ENCODE results near the gene NUP54. TPM values are rescaled to one million over a fixed set of nuclear protein-coding genes. Genes with fewer than 3 reads are reported as not detected.

NUP54 gene
- total and polyA plus RNA-seq, 2 of the 8 experiments (the other 6 are each of a cell fraction or from before 2014, with no cell fraction given): 51.4 to 103 TPM

DNA sequence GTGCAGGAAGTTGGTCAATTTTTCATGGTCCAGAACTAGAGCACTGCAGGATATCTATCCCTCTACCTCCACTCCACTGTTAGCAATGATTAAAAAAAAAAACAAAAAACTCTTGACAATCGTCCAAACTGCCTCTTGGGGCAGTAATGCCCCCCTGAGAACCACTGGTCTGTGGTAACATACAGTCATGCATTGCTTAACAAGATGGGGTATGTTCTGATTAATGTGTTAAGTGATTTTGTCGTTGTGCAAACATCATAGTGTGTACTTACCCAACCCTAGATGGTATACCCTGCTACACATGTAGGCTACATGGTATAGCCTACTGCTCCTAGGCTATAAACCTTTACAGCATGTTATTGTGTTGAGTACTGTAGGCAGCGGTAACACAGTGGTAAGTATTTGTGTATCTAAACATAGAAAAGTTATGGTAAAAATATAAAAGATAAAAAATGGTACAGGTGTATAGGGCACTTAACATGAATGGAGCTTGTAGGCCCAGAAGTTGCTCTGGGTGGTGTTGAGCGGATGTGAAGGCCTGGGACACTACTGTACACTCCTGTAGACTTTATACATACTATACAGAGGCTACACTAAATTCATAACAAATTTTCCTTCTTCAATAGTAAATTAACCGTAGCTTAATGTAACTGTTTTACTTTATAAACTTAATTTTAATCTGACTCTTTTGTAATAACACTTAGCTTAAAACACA, 39.6 kb downstream of the NUP54 start:
- 68% methylated on average over 5 of the region's 5 CpGs; no CpG with 5 or more reads in 1 of the 2 experiments for WGBS, 2 experiments (ENCODE audit: extremely low coverage in 1 of 2, insufficient coverage in 1 of 2, insufficient read length in 1 of 2, insufficient replicate concordance in 2 of 2, low coverage in 1 of 2, low lambda C conversion rate in 2 of 2, missing lambda C conversion rate in 1 of 2)
- Histone ChIP-seq H3K4ac (replicated peaks; ENCODE audit: insufficient read length, low read depth, low read length) (no peak overlapping the region), H3K14ac (ENCODE audit: insufficient read length) (no peak overlapping the region), H3K9me3 (ENCODE audit: insufficient read depth in 2 of 2, low read depth in 1 of 2, low read length in 1 of 2) (no peaks in the 10 kb centered on the region; a peak in 1 of 4 replicates), H3K4me2 (ENCODE audit: insufficient read depth in 1 of 2, low read depth in 2 of 2, low read length in 2 of 2) (no peak overlapping the region), H2AK5ac (ENCODE audit: low read depth, low read length) (no peak overlapping the region), H4K20me1 (replicated peaks in 1 of 2; ENCODE audit: control insufficient read depth in 1 of 2, insufficient read depth in 2 of 2, low read length in 2 of 2) (no peaks in the 10 kb centered on the region), H3K27ac (ENCODE audit: low read depth, low read length) (no peak overlapping the region), H2BK20ac (ENCODE audit: low read length) (no peak overlapping the region), H3K23ac (ENCODE audit: insufficient read length) (no peak overlapping the region), H2BK120ac (replicated peaks; ENCODE audit: low read depth, low read length) (no peak overlapping the region), H3K79me2 (ENCODE audit: control insufficient read depth in 1 of 2, insufficient read depth in 2 of 2, low read length in 2 of 2) (no peaks in the 10 kb centered on the region), H2BK12ac (ENCODE audit: low read depth, low read length) (no peak overlapping the region), H2AFZ (ENCODE audit: low read length) (no peak overlapping the region), H2BK15ac (ENCODE audit: low read length) (no peak overlapping the region), H3K36me3 (ENCODE audit: control insufficient read depth in 2 of 4, insufficient read depth in 4 of 4, low read length in 3 of 4) (peaks cover 0 to 9% (median 4%) of the 10 kb centered on the region in 4 experiments; a peak in 2 of 8 replicates), H3K56ac (replicated peaks; ENCODE audit: insufficient read length, low read depth, low read length) (no peak overlapping the region), H4K91ac (replicated peaks; ENCODE audit: insufficient read length, low read length) (no peak overlapping the region), H4K8ac (ENCODE audit: extremely low read depth, insufficient read depth, low read length) (no peak overlapping the region), H3K79me1 (ENCODE audit: low read depth, low read length) (no peaks in the 10 kb centered on the region), H3K9ac (replicated peaks in 1 of 4; ENCODE audit: extremely low read depth in 1 of 4, low read depth in 3 of 4, low read length in 3 of 4) (no peak overlapping the region), H3K4me1 (replicated peaks in 1 of 4; ENCODE audit: control insufficient read depth in 3 of 4, insufficient read depth in 4 of 4, low read length in 3 of 4) (no peaks in the 10 kb centered on the region), H3K27me3 (replicated peaks in 1 of 4; ENCODE audit: control insufficient read depth in 3 of 4, extremely low read depth in 1 of 4, insufficient read depth in 3 of 4, low read length in 3 of 4) (peaks cover 0 to 2% (median 1%) of the 10 kb centered on the region in 4 experiments; a peak in 3 of 7 replicates), H3K18ac (ENCODE audit: extremely low read depth, low read length) (no peak overlapping the region), H3K4me3 (ENCODE audit: extremely low read depth in 1 of 4, insufficient read depth in 2 of 4, low read depth in 3 of 4, low read length in 4 of 4) (no peak overlapping the region), H3K23me2 (ENCODE audit: low read depth, low read length) (no peaks in the 10 kb centered on the region), H4K5ac (ENCODE audit: insufficient read length, low read depth, low read length) (no peak overlapping the region), H2BK5ac (ENCODE audit: low read depth, low read length) (no peak overlapping the region)
- CTCF ChIA-PET (ENCODE audit: partially characterized antibody): interaction anchor here (0.6 to 5.1 kb wide), 15 partner anchors 9 to 543 kb away, joined by 3 to 27 read pairs (median 3); no protein-coding TSS in a partner anchor
- no peak for TF ChIP-seq CBX5 (IDR thresholded peaks at IDR 0.05; ENCODE audit: low read depth, low read length)
- TF ChIP-seq CTCF (IDR thresholded peaks at IDR 0.05; ENCODE audit: control extremely low read depth in 1 of 3, insufficient read depth in 1 of 3, low read depth in 1 of 3, low read length in 3 of 3): peak in 2 of 3 experiments; percentile 21 to 43; a peak in 2 of 4 replicates
- peak in 1 of 2 experiments; percentile 37; a peak in 3 of 4 replicates for TF ChIP-seq RAD21 (IDR thresholded peaks at IDR 0.05 in 1 of 2, conservative IDR thresholded peaks at IDR 0.05 in 1 of 2; ENCODE audit: low read depth in 2 of 2, low read length in 2 of 2)
- TF ChIP-seq BACH1 (IDR thresholded peaks at IDR 0.05; ENCODE audit: low read length): no peak
- DNase-seq (ENCODE audit: low read depth in 1 of 2, low spot score in 2 of 2) (no peak), FAIRE-seq (peak; percentile 92)
- POLR2A ChIA-PET (ENCODE audit: partially characterized antibody): interaction anchor here (0.6 to 1.2 kb wide), 2 partner anchors 40 to 1620 kb away, joined by 3 read pairs; partner anchors contain the start of gene NUP54

Measured in H1 (cell line).